WTC11 (cell line): Measurements from ENCODE around the gene CALCA. TPM values are rescaled to one million over a fixed set of nuclear protein-coding genes. Genes with fewer than 3 reads are reported as not detected.

Experiments used
- ATAC-seq: fragments of 200-7000 bp; cut with Tn5 transposase; 2 replicates; pipeline ENCODE4 v1.10.0; 2021; ENCODE audit warnings: mild to moderate bottlenecking, moderate library complexity
- CTCF ChIA-PET: fragments of 300-600 bp; sonication (Branson Sonifier 250); formaldehyde crosslinking; loops from one replicate; lab custom pipeline; 2021; ENCODE audit warnings: antibody characterized with exemption; lab: Charles Lee
- POLR2A ChIA-PET: fragments of 350-600 bp; sonication (Branson Sonifier 250); formaldehyde crosslinking; loops from one replicate; lab custom pipeline; 2021; ENCODE audit warnings: antibody characterized with exemption; lab: Charles Lee
- DNase-seq: peaks from one replicate; pipeline ENCODE4 v3.0.0; 2021; ENCODE audit warnings: low spot score
- H3K27ac Mint-ChIP-seq: 2 replicates; pipeline ENCODE4 v1.8.0; 2021; ENCODE audit warnings: mixed read lengths
- H3K27me3 Mint-ChIP-seq: 2 replicates; pipeline ENCODE4 v1.8.0; 2021; ENCODE audit warnings: low read depth, mild to moderate bottlenecking, moderate library complexity, mixed read lengths
- H3K36me3 Mint-ChIP-seq: 2 replicates; pipeline ENCODE4 v1.8.0; 2021; ENCODE audit warnings: mixed read lengths
- H3K4me1 Mint-ChIP-seq: 2 replicates; pipeline ENCODE4 v1.8.0; 2022; ENCODE audit warnings: mixed read lengths
- H3K4me3 Mint-ChIP-seq: 2 replicates; pipeline ENCODE4 v1.8.0; 2021; ENCODE audit warnings: mild to moderate bottlenecking, moderate library complexity, mixed read lengths
- H3K9me3 Mint-ChIP-seq: 2 replicates; pipeline ENCODE4 v1.8.0; 2021; ENCODE audit warnings: mixed read lengths
- ATF1 ChIP-seq: sonication (generic); formaldehyde crosslinking; IDR thresholded peaks from 2 replicates; pipeline ENCODE4 v1.8.1; 2023; ENCODE audit warnings: mild to moderate bottlenecking, moderate library complexity, missing genetic modification reagents
- FOXK1 ChIP-seq: sonication (generic); formaldehyde crosslinking; IDR thresholded peaks from 2 replicates; pipeline ENCODE4 v1.8.0; 2022; ENCODE audit warnings: mild to moderate bottlenecking, moderate library complexity, missing genetic modification reagents
- GABPB1 ChIP-seq: sonication (generic); formaldehyde crosslinking; IDR thresholded peaks from 2 replicates; pipeline ENCODE4 v1.8.1; 2023; ENCODE audit warnings: mild to moderate bottlenecking, missing genetic modification reagents
- GRHL2 ChIP-seq: fragments of 250-450 bp; sonication (Bioruptor Pico); IDR thresholded peaks from 2 replicates; pipeline ENCODE4 v1.8.0; 2022; ENCODE audit warnings: mild to moderate bottlenecking, moderate library complexity; ENCODE audit not compliant: insufficient replicate concordance, severe bottlenecking
- MYBL2 ChIP-seq: sonication (generic); formaldehyde crosslinking; IDR thresholded peaks from 2 replicates; pipeline ENCODE4 v1.8.1; 2023; ENCODE audit warnings: mild to moderate bottlenecking, moderate library complexity, missing genetic modification reagents
- NFE2L1 ChIP-seq: sonication (generic); formaldehyde crosslinking; IDR thresholded peaks from 2 replicates; pipeline ENCODE4 v1.8.1; 2023; ENCODE audit warnings: missing genetic modification reagents
- NR2C2 ChIP-seq: sonication (generic); formaldehyde crosslinking; IDR thresholded peaks from 2 replicates; pipeline ENCODE4 v1.8.0; 2022; ENCODE audit warnings: mild to moderate bottlenecking, missing genetic modification reagents
- OVOL2 ChIP-seq: fragments of 250-450 bp; sonication (Bioruptor Pico); IDR thresholded peaks from 2 replicates; pipeline ENCODE4 v1.9.0; 2021; ENCODE audit warnings: mild to moderate bottlenecking, borderline replicate concordance
- PRRX2 ChIP-seq: fragments of 250-450 bp; sonication (Bioruptor Pico); IDR thresholded peaks from 2 replicates; pipeline ENCODE4 v1.8.0; 2021; ENCODE audit warnings: mild to moderate bottlenecking
- RELA ChIP-seq: sonication (generic); formaldehyde crosslinking; IDR thresholded peaks from 2 replicates; pipeline ENCODE4 v1.8.1; 2022; ENCODE audit warnings: missing genetic modification reagents, mild to moderate bottlenecking, borderline replicate concordance
- SMAD4 ChIP-seq: sonication (generic); formaldehyde crosslinking; IDR thresholded peaks from 2 replicates; pipeline ENCODE4 v1.8.0; 2022; ENCODE audit warnings: mild to moderate bottlenecking, missing genetic modification reagents
- TCF7 ChIP-seq: sonication (generic); formaldehyde crosslinking; IDR thresholded peaks from 2 replicates; pipeline ENCODE4 v1.8.0; 2022; ENCODE audit warnings: mild to moderate bottlenecking, low read depth, missing genetic modification reagents, moderate library complexity
- ZNF317 ChIP-seq: sonication (generic); formaldehyde crosslinking; IDR thresholded peaks from 2 replicates; pipeline ENCODE4 v1.8.1; 2023; ENCODE audit warnings: low read depth, mild to moderate bottlenecking, moderate library complexity, missing genetic modification reagents, borderline replicate concordance
- total RNA-seq: library from RNA; stranded (reverse); gene quantifications from 3 replicates; pipeline ENCODE4 v1.2.3, GENCODE V29; 2021
- TF ChIP-seq, protein P1 (sequence below): sonication (generic); formaldehyde crosslinking; IDR thresholded peaks from 2 replicates; pipeline ENCODE4 v1.8.0; 2023; ENCODE audit warnings: missing genetic modification reagents, mild to moderate bottlenecking, borderline replicate concordance
- TF ChIP-seq, protein P2 (sequence below): sonication (generic); formaldehyde crosslinking; conservative IDR thresholded peaks from 2 replicates; pipeline ENCODE4 v1.8.1; 2023; ENCODE audit warnings: mild to moderate bottlenecking, low read depth, missing genetic modification reagents, moderate library complexity
- TF ChIP-seq, protein P3 (sequence below): sonication (generic); formaldehyde crosslinking; IDR thresholded peaks from 2 replicates; pipeline ENCODE4 v1.8.1; 2022; ENCODE audit warnings: mild to moderate bottlenecking, moderate library complexity, missing genetic modification reagents
- TF ChIP-seq, protein P4 (sequence below): sonication (generic); formaldehyde crosslinking; IDR thresholded peaks from 2 replicates; pipeline ENCODE4 v1.8.1; 2023; ENCODE audit warnings: mild to moderate bottlenecking, missing genetic modification reagents, moderate library complexity
- TF ChIP-seq, protein P5 (sequence below): sonication (generic); formaldehyde crosslinking; IDR thresholded peaks from 2 replicates; pipeline ENCODE4 v1.8.0; 2022; ENCODE audit warnings: mild to moderate bottlenecking, missing genetic modification reagents
- TF ChIP-seq, protein P6 (sequence below): fragments of 200-600 bp; IDR thresholded peaks from 2 replicates; pipeline ENCODE4 v1.8.0; 2022; ENCODE audit warnings: antibody characterized with exemption

Gene CALCA
- total RNA-seq, 1 experiment from 2014 or later, result 0.42 TPM

DNA sequence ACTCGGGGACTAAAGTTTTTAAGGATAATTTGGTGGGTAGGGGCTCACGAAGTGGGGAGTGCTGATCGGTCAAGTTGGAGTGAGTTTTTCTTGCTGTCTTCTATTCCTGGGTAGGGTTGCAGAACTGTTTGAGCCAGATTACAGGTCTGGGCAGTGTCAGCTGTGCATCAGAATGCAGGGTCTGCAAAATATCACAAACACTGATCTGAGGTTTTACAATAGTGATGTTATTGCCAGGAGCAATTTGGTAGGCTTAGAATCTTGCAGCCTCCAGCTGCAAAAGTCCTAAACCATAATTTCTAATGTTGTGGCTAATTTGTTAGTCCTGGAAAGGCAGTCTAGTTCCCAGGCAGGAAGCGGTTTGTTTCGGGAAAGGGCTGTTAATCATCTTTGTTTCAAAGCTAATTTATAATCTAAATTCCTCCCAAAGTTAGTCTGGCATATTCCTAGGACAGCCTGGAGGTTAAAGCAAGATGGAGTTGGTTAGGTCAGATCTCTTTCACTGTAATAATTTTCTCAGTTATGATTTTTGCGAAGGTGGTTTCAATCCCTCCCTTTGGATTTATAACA is 39.7 kb upstream of the CALCA start (continued):
- TF ChIP-seq, protein P1, sequence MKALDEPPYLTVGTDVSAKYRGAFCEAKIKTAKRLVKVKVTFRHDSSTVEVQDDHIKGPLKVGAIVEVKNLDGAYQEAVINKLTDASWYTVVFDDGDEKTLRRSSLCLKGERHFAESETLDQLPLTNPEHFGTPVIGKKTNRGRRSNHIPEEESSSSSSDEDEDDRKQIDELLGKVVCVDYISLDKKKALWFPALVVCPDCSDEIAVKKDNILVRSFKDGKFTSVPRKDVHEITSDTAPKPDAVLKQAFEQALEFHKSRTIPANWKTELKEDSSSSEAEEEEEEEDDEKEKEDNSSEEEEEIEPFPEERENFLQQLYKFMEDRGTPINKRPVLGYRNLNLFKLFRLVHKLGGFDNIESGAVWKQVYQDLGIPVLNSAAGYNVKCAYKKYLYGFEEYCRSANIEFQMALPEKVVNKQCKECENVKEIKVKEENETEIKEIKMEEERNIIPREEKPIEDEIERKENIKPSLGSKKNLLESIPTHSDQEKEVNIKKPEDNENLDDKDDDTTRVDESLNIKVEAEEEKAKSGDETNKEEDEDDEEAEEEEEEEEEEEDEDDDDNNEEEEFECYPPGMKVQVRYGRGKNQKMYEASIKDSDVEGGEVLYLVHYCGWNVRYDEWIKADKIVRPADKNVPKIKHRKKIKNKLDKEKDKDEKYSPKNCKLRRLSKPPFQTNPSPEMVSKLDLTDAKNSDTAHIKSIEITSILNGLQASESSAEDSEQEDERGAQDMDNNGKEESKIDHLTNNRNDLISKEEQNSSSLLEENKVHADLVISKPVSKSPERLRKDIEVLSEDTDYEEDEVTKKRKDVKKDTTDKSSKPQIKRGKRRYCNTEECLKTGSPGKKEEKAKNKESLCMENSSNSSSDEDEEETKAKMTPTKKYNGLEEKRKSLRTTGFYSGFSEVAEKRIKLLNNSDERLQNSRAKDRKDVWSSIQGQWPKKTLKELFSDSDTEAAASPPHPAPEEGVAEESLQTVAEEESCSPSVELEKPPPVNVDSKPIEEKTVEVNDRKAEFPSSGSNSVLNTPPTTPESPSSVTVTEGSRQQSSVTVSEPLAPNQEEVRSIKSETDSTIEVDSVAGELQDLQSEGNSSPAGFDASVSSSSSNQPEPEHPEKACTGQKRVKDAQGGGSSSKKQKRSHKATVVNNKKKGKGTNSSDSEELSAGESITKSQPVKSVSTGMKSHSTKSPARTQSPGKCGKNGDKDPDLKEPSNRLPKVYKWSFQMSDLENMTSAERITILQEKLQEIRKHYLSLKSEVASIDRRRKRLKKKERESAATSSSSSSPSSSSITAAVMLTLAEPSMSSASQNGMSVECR (CRISPR knock-in tag), result no peak
- no peak for TF ChIP-seq ATF1 (CRISPR knock-in tag)
- TF ChIP-seq TCF7 (CRISPR knock-in tag), result no peak
- TF ChIP-seq GRHL2, result no peak
- TF ChIP-seq, all 79 proteins: peak for 0

DNA sequence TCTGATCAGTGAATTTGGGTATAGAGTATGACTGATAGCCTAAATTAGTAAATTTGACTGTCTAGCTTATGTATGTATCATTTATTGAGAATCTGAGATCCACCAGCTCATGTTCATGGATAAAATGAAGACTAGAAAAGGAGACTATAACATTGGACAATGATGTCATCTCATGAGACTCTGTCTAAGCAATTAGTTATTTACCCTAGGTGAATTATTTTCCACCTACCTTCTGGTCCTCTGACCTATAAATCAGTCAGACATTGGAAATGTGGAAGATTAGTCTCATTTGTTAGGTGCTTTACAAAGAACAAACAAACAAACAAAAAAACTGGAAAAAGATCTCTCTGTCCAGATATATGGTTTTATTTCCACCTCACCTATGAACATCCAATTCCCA is 38.7 kb upstream of the CALCA start:
- no peak for TF ChIP-seq MYBL2 (CRISPR knock-in tag)
- TF ChIP-seq FOXK1 (CRISPR knock-in tag), result no peak
- no peak for TF ChIP-seq ZNF317 (CRISPR knock-in tag)
- no peak for TF ChIP-seq GABPB1
- TF ChIP-seq PRRX2 (CRISPR knock-in tag), result no peak
- TF ChIP-seq, protein P2, sequence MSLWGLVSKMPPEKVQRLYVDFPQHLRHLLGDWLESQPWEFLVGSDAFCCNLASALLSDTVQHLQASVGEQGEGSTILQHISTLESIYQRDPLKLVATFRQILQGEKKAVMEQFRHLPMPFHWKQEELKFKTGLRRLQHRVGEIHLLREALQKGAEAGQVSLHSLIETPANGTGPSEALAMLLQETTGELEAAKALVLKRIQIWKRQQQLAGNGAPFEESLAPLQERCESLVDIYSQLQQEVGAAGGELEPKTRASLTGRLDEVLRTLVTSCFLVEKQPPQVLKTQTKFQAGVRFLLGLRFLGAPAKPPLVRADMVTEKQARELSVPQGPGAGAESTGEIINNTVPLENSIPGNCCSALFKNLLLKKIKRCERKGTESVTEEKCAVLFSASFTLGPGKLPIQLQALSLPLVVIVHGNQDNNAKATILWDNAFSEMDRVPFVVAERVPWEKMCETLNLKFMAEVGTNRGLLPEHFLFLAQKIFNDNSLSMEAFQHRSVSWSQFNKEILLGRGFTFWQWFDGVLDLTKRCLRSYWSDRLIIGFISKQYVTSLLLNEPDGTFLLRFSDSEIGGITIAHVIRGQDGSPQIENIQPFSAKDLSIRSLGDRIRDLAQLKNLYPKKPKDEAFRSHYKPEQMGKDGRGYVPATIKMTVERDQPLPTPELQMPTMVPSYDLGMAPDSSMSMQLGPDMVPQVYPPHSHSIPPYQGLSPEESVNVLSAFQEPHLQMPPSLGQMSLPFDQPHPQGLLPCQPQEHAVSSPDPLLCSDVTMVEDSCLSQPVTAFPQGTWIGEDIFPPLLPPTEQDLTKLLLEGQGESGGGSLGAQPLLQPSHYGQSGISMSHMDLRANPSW (CRISPR knock-in tag), result no peak
- no peak for TF ChIP-seq SMAD4
- no peak for TF ChIP-seq RELA
- TF ChIP-seq, protein P3, sequence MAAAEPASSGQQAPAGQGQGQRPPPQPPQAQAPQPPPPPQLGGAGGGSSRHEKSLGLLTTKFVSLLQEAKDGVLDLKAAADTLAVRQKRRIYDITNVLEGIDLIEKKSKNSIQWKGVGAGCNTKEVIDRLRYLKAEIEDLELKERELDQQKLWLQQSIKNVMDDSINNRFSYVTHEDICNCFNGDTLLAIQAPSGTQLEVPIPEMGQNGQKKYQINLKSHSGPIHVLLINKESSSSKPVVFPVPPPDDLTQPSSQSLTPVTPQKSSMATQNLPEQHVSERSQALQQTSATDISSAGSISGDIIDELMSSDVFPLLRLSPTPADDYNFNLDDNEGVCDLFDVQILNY (CRISPR knock-in tag), result no peak
- TF ChIP-seq, protein P4, sequence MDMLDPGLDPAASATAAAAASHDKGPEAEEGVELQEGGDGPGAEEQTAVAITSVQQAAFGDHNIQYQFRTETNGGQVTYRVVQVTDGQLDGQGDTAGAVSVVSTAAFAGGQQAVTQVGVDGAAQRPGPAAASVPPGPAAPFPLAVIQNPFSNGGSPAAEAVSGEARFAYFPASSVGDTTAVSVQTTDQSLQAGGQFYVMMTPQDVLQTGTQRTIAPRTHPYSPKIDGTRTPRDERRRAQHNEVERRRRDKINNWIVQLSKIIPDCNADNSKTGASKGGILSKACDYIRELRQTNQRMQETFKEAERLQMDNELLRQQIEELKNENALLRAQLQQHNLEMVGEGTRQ (CRISPR knock-in tag), result no peak
- TF ChIP-seq OVOL2, result no peak
- no peak for TF ChIP-seq NFE2L1 (CRISPR knock-in tag)
- TF ChIP-seq, protein P5, sequence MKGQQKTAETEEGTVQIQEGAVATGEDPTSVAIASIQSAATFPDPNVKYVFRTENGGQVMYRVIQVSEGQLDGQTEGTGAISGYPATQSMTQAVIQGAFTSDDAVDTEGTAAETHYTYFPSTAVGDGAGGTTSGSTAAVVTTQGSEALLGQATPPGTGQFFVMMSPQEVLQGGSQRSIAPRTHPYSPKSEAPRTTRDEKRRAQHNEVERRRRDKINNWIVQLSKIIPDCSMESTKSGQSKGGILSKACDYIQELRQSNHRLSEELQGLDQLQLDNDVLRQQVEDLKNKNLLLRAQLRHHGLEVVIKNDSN (CRISPR knock-in tag), result no peak
- no peak for TF ChIP-seq NR2C2
- TF ChIP-seq, protein P6, sequence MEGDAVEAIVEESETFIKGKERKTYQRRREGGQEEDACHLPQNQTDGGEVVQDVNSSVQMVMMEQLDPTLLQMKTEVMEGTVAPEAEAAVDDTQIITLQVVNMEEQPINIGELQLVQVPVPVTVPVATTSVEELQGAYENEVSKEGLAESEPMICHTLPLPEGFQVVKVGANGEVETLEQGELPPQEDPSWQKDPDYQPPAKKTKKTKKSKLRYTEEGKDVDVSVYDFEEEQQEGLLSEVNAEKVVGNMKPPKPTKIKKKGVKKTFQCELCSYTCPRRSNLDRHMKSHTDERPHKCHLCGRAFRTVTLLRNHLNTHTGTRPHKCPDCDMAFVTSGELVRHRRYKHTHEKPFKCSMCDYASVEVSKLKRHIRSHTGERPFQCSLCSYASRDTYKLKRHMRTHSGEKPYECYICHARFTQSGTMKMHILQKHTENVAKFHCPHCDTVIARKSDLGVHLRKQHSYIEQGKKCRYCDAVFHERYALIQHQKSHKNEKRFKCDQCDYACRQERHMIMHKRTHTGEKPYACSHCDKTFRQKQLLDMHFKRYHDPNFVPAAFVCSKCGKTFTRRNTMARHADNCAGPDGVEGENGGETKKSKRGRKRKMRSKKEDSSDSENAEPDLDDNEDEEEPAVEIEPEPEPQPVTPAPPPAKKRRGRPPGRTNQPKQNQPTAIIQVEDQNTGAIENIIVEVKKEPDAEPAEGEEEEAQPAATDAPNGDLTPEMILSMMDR, result no peak
- DNase-seq (no peak), ATAC-seq (no peak)
- Mint-ChIP-seq H3K36me3 (peaks cover 5% of the 10 kb centered on the region), H3K9me3 (peaks cover 11% of the 10 kb centered on the region), H3K4me1 (no peaks in the 10 kb centered on the region), H3K4me3 (no peak overlapping the region), H3K27ac (no peak overlapping the region), H3K27me3 (no peaks in the 10 kb centered on the region)
- ChIA-PET POLR2A (no interaction called here), CTCF (no interaction called here)
